RWPE1 (cell line): ENCODE data around the gene RANBP17.

Experiments used
- CTCF ChIA-PET: fragments of 350-600 bp; sonication (Branson Sonifier 250); formaldehyde crosslinking; extraction: SDS; loops from one replicate; lab custom pipeline; 2021; lab: Yijun Ruan, JAX
- POLR2A ChIA-PET: fragments of 400-600 bp; formaldehyde crosslinking; extraction: SDS; loops from one replicate; lab custom pipeline; 2020; ENCODE audit warnings: antibody characterized with exemption; ENCODE audit not compliant: low non-redundant PET; lab: Yijun Ruan, JAX
- DNase-seq: peaks from one replicate; pipeline ENCODE4 v3.0.0; 2012; ENCODE audit warnings: low spot score
- H3K27ac ChIP-seq: fragments of 450-650 bp; 2 replicates; pipeline ENCODE4 v1.5.1; 2017
- TF ChIP-seq, protein P1 (sequence below): fragments of 450-650 bp; conservative IDR thresholded peaks from 2 replicates; pipeline ENCODE4 v1.5.1; 2017; ENCODE audit warnings: low read depth, mild to moderate bottlenecking

Gene RANBP17

DNA sequence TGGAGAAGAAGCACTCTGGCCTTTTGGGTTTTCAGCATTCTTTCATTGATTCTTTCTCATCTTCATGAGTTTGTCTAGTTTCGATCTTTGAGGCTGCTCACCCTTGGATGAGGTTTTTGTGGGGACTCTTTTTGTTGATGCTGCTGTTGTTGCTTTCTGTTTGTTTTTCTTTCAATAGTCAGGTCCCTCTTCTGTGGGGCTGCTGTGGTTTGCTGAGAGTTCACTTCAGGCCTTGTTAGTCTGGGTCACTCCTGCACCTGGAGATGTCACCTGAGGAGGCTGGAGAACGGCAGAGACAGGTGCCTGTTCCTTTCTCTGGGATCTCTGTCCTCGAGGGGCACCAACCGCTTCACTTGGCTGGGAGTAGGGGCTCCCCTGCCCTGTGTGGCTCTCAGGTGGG is 14.0 kb downstream of the RANBP17 start:
- CTCF ChIA-PET: no interaction called here
- POLR2A ChIA-PET: no interaction called here
- H3K27ac ChIP-seq: no peak overlapping the region
- TF ChIP-seq, protein P1, sequence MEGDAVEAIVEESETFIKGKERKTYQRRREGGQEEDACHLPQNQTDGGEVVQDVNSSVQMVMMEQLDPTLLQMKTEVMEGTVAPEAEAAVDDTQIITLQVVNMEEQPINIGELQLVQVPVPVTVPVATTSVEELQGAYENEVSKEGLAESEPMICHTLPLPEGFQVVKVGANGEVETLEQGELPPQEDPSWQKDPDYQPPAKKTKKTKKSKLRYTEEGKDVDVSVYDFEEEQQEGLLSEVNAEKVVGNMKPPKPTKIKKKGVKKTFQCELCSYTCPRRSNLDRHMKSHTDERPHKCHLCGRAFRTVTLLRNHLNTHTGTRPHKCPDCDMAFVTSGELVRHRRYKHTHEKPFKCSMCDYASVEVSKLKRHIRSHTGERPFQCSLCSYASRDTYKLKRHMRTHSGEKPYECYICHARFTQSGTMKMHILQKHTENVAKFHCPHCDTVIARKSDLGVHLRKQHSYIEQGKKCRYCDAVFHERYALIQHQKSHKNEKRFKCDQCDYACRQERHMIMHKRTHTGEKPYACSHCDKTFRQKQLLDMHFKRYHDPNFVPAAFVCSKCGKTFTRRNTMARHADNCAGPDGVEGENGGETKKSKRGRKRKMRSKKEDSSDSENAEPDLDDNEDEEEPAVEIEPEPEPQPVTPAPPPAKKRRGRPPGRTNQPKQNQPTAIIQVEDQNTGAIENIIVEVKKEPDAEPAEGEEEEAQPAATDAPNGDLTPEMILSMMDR: no peak
- no peak for DNase-seq

DNA sequence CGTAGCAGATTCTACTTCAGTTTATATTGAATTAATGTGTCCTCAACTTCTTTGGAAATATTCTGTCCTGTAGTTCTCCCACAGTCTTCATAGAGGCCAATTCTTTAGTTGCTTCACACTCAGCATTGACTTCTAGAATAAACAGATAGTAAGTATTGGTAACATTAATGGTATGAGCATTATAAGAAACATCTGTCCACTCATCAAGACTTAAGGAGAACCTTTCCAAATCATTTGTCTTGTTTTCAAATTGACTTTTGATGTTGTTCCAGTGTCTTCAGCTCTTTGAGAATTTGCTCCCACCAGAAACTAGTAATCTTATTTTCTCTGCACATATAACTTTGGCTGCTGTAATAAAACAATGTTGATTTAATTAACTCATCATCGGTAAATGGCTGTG is 18.3 kb downstream of the RANBP17 start:
- CTCF ChIA-PET: interaction anchor here (1.0 kb wide), 1 partner anchor 1037 kb away, joined by 3 read pairs; no protein-coding TSS in a partner anchor
- no peak for DNase-seq
- H3K27ac ChIP-seq: no peak overlapping the region
- POLR2A ChIA-PET: no interaction called here
- TF ChIP-seq, protein P1: no peak

DNA sequence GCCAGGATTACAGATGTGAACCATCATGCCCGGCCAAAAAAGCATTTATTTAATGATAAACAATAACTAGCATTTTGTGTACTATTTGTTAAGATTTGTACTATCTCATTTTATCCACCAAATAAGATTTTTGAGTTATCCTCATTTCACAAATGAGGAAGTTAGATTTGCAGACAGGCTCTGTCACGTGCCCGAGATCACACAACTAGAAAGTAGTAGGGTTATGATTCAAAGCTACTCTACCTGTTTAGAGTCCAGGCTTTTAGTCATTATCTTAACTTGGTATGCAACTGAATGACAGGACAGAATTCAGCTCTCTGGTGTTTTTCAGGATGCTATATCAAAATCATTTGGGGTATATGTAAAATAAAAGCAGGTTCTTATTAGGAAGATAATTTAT is 20.5 kb downstream of the RANBP17 start:
- no peak overlapping the region for H3K27ac ChIP-seq
- TF ChIP-seq, protein P1: no peak
- DNase-seq: no peak
- POLR2A ChIA-PET: no interaction called here
- CTCF ChIA-PET: no interaction called here

DNA sequence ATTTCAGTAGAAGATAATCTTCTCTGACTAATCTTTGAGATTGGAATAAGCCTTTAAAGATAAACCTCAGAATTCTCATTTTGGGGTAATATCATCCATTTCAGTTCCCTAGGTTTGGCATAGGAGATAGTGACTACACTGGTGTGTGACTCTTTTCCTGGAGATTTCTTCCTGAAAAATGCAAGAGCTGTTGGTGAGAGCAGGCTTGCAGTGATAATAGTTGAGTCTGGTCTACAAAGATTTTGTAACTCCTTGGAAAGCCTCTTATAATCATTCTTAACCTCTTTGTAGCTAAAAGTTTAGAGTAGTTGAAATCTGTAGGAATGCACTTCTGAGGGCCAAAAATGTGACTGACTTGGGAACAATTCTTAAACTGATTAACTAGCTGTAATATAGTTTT is 23.4 kb downstream of the RANBP17 start:
- ChIA-PET CTCF (interaction anchor here (0.6 to 0.7 kb wide), 2 partner anchors 138 to 439 kb away, joined by 3 to 8 read pairs; no protein-coding TSS in a partner anchor), POLR2A (no interaction called here)
- no peak for DNase-seq
- TF ChIP-seq, protein P1: no peak
- no peak overlapping the region for H3K27ac ChIP-seq

DNA sequence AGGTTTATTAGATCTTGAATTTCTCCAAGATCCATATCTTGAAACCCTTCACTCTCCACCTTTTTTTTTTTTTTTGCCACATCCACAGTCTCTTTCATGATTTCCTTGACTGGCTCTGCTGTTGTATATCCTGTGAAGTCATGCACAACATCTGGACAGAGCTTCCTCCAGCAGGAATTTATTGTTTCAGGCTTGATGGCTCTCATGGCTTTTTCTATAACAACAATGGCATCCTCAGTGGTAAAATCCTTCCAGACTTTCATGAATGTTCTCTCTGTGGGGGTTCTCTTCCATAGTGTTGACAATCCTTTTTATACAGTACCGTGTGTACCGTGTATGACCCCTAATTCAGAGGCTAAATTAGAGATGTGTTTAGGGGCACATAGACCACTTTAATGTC is 24.0 kb downstream of the RANBP17 start:
- no peak for DNase-seq
- CTCF ChIA-PET: no interaction called here
- POLR2A ChIA-PET: no interaction called here
- H3K27ac ChIP-seq: no peak overlapping the region
- TF ChIP-seq, protein P1: no peak

DNA sequence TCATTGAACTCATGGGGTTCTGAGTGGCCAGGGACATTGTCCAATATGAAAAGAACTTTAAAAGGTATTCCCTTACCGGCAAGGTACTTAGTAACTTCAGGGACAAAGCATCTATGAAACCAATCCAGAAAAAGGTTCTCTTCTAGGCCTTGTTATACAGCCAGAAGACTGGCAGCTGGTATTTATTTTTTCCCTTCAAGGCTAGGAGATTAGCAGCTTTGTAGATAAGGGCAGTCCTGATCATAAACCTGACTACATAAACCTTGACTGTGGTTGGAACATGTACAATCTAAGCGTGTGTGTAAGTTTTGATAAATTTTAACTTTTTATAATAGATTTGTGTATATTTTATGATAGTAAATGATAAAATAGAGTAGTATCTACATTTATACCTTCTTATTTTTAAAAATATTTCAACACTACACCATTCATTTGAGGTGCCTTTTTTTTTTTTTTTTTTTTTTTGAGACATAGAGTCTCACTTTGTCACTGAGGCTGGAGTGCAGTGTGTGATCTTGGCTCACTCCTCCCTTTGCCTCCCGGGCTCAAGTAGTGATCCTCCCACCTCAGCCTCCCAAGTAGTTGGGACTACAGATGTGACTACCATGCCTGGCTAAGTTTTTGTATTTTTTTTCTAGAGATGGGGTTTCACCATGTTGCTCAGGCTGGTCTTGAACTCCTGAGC is 24.5 kb downstream of the RANBP17 start:
- no peak overlapping the region for H3K27ac ChIP-seq
- POLR2A ChIA-PET: no interaction called here
- CTCF ChIA-PET: no interaction called here
- TF ChIP-seq, protein P1: no peak
- no peak for DNase-seq
